CD4-positive, alpha-beta T cell treated with Interleukin-10 for 1 hour (primary cell): ENCODE measurements around the gene ANKLE1.
"Not testable (repeated sequence)": the region's sequence is repeated elsewhere in the genome, so short reads cannot be mapped to it uniquely, and the experiment has no call there.

Source experiments
- DNase-seq: peaks from one replicate; pipeline ENCODE4 v3.0.0-alpha.2; 2020

The ANKLE1 gene

DNA sequence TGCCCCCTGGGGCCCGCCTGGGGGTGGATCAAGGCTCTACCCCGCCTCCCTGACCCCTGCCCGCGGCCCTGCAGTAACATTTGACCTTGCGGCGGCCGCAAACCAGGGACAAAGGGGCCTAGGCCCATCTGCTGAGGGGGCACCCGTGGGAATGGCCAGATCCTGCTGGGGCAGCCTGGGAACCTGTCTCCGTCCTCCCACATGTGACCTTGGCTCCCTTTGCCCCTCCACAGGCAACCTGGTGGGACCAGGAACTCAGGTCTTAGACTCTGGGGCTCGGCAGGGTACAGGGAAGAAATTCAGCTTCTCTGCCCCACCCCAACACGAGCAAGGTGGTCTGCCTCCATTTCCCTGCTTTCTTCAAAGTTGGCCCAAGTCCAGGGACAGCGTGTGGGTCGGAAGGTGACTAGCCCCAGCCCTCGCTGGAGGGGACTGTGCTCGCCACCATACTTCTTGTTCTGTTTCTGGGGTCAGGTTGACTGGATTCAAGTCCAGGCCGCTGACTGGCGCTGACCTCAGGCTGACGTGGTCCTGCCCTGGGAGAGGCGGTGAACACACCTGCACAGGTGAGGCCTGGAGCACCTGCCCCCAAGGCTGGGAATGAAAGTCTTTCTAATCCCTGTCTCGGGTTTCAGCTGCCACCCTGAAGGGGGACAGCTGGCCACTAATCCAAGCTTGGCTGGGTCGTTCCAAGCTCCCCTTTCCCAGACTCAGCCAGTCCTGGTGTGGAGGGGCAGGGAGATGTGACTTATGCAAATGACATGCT is 33.5 kb upstream of the ANKLE1 start:
- no peak for DNase-seq

DNA sequence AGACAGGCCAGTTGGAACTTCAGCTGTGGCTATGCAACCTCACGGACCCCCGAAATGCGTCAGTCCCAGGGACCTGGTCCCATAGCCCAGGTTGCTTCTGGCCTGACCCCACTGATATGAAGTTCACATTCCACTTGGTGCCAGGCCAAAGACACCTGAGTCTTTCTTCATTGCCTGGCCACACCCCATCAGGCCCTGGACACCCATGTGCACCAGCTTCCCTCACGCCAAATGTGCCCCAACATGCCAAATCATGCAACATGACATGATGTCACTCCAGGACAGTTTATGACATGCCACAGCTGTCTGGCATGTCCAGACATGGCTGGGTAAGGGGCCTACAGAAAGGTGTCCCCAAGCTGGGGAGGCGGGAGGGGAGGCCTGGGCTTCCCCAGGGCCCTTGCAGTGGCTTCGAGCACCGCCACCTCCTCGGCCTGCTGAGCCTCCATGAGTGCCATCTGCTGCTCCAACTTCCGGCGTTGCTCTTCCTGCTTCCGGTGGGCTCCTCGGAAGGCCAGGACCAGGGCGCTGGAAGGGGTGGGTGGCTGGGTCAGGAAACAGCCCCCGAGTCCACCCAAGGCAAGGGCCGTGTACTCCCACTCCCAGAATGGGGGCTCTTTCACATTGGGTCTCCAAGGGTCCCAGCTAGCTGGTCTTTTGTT is 31.7 kb upstream of the ANKLE1 start:
- DNase-seq: no peak

DNA sequence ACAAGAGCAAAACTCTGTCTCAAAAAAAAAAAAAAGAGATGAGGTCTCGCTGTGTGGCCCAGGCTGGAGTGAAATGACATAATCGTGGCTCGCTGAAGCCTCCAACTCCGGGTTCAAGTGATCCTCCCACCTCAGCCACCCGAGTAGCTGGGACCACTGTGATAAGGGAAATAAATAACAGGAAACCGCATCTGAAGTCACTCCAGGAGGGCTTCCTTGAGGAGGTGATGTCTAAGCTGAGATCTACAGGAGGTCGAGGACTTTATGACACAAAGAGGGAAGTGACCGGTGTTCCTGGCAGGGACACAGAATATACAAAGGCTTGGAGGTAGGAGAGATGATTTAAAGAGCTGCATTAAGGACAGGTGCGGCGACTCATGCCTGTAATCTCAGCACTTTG is 27.1 kb upstream of the ANKLE1 start:
- no peak for DNase-seq

DNA sequence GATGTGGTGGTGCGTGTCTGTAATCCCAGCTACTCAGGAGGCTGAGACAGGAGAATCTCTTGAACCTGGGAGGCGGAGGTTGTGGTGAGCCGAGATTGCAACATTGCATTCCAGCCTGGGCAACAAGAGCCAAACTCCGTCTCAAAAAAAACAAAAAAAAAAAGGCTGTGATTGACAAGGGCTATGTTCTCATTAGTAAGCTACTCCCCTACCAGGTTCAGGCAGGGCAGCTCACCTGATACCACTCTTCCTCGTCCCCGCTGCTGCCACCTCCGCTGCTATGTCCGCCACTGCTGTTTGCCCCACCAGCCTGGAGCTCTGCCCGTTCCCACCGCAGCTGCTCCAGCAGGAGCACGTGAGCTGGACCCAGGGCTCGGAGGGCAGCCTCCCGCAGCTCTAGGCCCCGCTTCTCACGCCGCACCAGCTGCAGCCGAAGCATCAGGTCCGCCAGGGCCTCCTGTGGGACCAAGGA is 26.5 kb upstream of the ANKLE1 start:
- no peak for DNase-seq

DNA sequence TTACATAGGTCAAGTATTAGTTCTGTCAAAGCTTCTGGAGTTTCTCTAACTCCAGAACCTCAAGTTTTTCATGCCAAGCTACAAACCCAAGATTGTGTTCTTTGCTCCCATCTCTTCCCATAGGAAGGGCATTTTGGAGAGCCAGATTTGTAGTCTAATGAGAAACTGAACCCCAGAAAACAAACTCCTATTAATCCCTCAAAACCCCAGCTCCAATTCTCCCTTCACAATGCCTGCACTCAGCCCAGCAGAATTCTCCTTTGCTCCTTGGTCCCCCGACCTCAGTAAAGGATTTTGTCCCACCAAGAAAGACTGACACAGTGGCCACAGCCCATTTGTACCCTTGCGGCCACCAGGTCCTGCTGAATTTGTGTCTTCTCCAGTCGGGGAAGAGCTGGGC is 25.6 kb upstream of the ANKLE1 start:
- no peak for DNase-seq

DNA sequence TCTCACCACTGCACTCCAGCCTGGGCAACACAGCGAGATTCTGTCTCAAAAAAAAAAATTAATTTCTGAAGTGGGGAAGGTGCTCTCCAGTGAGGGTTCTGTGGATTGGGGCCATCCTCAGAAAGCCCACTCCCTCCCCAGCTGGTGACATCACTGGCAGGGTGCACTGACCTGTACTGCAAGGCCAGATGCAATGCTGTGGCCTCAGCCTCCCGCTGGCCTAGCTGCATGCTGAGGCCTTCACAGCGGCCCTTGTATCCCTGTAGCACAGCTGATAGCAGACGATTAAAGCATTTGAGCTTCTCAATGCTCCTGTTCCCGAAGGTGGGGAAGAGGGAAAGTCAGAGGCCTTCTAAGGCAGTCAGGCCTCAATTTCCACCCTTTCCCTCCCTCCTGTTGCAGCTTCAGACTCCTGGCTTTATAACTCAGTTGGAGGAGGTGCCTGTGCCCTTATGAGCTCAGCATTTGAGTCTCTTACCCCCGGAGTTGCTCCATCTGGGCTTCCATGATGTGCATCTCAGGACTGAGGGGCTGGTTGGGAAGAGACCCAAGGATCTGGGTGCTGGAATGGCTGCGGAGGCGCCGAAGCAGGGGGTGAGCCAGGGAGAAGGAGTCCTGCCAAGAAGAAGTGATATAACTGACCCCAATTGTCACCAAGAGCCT is 22.5 kb upstream of the ANKLE1 start:
- DNase-seq: no peak

DNA sequence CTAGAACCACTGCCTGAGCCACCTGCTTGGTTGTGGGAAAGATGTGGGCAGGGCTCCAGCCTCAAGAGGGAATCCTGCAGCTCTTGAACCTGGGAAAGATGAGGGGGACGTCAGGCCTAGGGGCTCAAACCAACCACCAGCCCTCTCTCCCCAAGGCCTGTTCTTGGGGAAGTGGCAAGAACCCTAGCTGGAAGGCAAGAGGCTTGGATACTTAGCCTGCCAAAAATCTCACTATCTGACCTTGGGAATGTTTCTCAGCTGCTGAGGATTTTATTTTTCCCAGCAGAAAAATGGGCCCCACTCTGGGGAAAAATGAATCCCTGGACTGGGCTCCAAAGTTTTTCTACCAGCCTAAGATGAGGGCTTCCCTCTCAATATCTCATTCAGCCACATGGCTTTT is 21.8 kb upstream of the ANKLE1 start:
- no peak for DNase-seq

DNA sequence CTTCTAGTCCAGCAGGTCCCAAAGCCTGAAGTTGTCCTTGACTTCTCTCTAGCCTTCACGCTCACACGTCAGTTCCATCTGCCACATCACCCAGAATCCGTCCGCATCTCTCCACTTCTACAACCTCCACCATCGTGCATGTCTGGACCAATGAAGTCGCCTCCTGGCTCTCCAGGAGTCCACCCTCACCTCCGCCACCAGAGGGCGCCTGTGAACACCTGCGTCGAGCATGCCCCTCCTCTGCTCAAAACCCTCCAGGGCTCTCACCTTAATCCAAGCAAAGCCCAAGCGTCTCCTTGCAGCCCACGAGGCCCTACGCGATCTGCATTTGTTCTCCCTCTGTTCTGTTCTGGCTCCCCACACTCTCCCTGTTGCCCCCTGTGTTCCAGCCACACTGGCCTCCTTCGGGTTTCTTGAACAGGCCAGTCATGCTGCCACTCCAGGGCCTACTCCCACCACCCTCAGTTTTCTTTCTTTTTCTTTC is 20.8 kb upstream of the ANKLE1 start:
- peak; percentile 91 for DNase-seq

DNA sequence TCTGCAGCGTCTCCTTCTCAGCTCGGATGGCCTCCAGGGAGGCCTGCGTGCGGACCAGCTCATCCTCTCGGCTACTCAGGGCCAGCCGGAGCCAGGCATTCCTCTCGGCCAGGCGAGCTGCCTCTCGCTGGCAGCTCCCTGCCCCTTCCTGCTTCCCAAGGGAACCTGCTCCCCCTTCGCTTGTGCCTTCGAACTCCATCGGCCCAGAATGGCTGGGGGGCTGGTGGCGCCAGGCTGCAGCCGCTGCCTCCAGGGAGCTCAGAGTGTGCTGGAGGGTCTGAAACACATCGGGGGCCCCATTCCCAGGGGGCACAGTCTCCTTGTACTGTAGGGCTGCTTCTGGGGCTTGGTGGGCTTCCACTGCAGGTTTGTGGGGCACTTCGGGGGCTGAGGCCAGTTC is 19.1 kb upstream of the ANKLE1 start:
- DNase-seq: no peak

DNA sequence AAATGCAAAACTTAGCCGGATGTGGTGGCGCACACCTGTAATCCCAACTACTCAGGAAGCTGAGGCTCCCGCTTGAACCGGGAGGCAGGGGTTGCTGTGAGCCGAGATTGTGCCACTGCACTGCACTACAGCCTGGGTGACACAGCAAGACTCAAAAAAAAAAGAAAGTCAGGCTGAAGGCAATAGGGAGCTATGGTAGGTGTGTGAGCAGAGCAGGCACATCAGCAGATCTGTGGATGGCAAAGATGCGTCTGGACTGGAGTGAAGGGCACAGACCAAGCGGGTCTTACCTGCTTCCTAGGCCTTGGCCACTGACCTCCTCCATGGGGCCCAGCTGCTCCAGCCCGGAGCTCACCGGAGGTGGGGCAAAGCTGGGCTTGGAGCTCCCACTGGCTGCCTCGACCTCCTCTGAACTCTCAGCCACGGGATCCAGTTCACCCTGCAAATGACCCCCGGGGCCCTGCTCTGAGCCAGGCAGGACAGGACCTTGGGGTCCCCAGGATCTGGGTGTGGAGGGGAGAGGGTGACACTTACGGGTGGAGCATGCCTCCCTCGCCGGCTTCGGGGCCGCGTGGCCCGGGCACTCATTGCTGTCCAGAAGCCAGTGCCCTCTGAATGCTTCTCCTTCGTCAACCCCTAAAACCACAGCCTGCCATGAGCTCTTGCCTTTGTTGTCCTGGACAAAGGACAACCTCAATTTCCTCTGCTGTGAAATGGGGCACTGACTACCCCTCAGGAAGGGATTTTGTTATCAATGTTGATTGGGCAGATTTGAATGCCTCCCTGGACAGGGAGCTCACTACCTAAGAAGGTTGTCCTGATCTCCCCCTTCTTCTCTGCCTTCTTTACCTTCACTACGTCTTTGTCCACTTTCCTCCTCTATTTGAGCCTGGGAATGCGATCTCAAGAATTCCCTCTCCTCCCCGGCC is 17.7 kb upstream of the ANKLE1 start:
- no peak for DNase-seq

DNA sequence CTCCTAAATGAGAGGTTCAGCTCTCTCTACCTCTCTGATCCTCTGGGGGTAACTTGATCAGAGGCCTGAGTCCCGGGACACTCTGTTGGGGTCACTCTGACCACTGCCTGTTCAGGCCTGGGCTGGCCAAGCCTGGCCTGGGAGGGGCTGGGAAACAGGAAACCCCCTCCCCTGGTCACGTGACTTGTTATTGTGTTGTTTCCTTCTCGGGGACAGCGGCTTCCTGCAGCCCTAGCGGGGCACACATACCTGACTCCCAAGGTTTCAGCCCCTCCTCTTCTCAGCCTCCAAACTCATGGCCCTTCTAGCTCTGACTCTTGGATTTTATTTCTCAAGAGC is 17.1 kb upstream of the ANKLE1 start, which contains the start of gene USHBP1:
USHBP1 (minus strand) TSS at position 105 of the 339 bp plus-strand sequence. CDS start 446 bp downstream, outside the sequence.
- DNase-seq: no peak

DNA sequence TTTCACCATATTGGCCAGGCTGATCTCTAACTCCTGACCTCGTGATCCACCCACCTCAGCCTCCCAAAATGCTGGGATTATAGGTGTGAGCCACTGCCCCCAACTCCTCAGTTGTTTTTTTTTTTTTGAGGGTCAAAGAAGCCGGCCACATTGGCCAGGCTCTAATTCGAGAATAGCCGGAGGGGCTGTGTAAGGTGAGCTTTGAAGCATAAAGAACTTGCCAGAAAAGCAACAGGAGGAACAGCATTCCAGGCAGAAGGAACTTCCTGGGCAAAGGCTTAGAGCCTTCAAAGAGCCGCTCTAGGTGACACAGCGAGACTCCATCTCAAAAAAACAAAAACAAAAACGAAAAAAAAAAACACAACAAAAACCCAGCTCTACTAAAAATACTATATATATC is 15.7 kb upstream of the ANKLE1 start:
- no peak for DNase-seq

DNA sequence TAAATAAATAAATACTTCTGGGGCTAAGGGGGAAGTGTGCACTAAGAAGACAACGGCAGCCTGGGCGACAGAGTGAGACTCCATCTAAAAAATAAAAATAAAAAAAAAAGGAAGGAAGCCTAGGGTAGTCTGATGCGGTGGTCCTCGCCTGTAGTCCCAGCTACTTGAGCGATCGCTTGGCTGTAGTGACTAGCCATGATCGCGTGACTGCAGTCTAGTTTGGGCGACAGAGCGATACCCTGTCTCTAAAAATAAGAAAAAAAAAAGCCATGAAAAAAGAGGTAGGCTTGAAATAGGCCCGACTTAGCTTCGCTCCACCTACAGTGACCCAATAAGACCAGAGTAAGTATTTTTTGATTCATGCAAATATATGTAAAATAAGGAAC is 15.1 kb upstream of the ANKLE1 start:
- no peak for DNase-seq

DNA sequence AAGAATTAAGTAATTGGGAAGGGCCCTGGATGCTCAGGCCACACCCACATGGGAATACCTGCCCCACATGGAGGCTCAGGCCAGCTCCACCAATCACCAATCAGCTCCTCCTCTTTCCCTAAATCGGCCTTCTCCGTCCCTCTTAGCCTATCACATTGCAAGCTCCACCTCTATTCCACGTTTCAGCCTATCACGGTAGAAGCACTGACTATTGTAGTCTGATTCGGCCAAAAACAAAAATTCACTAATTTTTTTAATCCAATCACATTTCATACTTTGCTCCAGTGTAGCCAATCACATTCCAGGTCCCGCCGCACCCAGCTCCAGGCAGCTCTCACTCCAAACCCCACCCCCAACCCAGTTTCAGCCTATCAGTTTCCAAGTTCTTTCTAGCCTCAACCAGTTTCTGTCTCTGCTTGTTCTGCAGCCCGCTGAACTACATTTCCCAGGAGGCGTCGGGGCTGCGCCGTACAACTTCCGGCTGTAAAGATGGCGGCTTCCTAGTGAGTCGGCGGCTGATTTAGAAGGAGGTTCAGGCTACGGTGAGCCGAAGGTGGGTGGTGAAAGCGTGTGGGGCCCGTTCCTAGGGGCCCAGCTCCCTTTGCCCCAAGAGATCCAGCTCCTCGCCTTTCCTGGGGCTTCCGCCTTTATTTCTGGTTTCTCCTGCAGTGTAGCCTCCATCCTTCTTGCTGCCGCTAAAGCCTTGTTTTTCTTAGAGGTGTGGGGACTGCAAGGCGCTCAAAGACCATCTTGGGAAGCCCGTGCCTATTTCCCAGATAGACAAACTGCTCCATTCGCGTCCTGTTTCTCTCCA is 14.5 kb upstream of the ANKLE1 start, which contains the start of gene BABAM1:
BABAM1 (plus strand) TSS at position 469 of the 814 bp plus-strand sequence. CDS start 1,364 bp downstream, outside the sequence.
- peak; percentile 99 for DNase-seq

DNA sequence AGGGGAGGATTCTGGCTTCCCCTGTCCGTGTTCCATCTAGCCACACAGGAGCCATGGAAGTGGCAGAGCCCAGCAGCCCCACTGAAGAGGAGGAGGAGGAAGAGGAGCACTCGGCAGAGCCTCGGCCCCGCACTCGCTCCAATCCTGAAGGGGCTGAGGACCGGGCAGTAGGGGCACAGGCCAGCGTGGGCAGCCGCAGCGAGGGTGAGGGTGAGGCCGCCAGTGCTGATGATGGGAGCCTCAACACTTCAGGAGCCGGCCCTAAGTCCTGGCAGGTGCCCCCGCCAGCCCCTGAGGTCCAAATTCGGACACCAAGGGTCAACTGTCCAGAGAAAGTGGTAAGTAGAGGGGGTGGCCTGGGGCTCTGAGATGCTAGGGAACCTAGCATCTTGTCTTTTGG is 12.9 kb upstream of the ANKLE1 start:
- DNase-seq: no peak

DNA sequence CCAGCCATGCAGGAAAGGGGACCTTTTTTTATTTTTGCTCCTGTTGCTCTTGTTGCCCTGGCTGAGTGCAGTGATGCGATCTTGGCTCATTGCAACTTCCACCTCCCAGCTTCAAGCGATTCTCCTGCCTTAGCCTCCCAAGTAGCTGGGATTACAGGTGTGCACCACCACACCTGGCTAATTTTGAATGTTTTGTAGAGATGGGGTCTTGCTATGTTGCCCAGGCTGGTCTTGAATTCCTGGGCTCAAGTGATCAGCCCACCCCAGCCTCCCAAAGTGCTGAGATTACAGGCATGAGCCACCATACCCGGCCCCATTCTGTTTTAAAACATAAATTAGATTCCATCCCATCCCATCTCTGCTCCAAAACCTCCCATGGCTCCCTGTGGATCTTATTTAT is 6.8 kb upstream of the ANKLE1 start:
- DNase-seq: not testable (repeated sequence)

DNA sequence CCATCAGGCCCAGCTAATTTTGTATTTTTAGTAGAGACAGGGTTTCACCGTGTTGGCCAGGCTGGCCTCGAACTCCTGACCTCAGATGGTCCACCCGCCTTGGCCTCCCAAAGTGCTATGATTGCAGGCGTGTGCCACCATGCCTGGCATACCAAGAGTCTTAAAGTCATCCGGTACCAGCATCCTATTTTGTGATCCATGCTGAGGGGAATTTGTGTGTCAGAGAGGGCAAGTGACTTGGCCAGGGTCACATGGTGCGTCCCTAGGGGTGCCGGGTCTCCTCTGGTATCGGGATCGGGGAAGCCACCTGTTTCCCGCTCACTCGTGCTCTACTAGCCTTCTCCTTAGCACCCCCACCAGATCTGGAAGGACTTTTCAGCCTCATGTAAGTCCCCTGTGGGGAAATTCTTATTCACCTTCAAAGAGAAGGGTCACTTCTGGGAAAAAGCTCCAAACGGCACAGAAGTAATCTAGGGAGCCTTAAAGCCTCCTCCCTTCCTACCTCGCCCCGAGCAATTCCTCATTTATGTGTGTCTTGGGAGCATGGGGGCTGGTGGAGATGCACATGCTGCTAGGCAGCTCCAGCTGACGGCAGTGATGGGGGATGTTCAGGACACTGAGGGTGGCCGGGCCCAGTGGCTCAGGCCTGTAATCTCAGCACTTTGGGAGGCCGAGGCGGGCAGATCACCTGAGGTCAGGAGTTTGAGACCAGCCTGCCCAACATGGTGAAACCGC is 6.1 kb upstream of the ANKLE1 start:
- no peak for DNase-seq

DNA sequence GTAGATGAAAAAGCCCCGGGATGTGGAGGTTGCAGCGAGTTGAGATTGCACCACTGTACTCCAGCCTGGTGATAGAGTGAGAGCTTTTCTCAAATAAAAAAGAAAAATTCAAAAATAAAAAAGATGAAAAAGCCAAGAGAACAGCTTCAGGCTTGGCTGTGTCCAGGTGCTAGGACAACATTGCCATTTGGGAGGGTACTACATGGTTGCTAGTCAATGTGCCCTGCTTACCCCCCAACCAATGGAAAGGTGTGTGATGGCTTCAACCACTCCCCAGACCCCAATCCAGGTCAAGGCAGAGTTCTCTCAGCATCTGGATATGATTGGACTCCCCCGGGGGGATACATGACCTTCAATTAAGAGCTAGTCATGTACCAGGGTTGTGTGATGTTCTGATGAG is 2.3 kb upstream of the ANKLE1 start:
- no peak for DNase-seq

DNA sequence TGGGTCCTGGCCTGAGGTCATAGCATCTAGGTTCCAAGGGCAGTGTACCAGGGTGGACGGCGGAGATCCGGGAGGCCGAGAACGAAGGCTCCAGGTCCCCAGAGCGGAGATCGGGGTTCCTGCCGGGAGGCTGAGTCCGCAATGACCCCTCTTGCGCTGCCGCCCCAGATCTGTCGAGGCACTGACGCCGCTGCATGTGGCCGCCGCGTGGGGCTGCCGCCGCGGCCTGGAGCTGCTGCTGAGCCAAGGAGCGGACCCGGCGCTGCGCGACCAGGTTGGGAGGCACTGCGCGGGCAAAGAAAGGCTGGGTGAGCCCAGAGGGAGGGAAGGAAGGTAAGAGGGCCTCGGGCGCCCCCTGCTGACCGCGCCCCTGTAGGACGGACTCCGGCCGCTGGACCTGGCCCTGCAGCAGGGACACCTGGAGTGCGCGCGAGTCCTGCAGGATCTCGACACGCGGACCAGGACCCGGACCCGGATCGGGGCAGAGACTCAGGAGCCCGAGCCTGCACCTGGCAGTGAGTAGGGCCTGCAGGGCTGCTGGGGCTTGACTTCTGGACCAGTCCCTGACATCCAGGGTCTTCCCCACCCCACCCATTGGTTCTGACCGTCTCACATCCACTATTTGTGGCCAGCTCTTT is 906 bp downstream of the ANKLE1 start:
- DNase-seq: peak; percentile 81

DNA sequence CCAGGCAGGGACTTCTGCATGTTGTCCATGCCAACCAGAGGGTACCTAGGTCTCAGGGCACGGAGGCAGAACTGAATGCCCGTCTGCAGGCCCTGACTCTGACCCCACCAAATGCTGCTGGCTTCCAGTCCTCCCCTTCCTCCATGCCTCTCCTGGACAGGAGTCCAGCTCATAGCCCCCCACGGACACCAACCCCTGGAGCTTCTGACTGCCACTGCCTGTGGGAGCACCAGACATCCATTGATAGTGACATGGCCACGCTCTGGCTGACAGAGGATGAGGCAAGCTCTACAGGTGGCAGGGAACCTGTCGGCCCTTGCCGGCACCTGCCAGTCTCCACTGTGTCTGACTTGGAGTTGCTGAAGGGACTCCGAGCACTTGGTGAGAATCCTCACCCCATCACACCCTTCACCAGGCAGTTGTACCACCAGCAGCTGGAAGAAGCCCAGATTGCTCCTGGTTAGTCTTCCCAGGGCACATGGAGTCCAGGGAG is 1.8 kb downstream of the ANKLE1 start:
- DNase-seq: no peak
